Measurements from ENCODE around the gene SH3BP4. TPM values are rescaled to one million over a fixed set of nuclear protein-coding genes. Genes with fewer than 3 reads are reported as not detected.

The SH3BP4 gene
- total and polyA plus RNA-seq, 7 donors = 4.8 to 22.8 (median 14.0) TPM

GRCh38 chr2:234980451-234981187 lies 28.8 kb downstream of the SH3BP4 start:
- Histone ChIP-seq H3K27me3 (no peaks in the 10 kb centered on the region), H3K4me1 (peaks cover 0 to 59% (median 35%) of the 10 kb centered on the region in 4 donors), H3K36me3 (no peaks in the 10 kb centered on the region), H3K27ac (peak overlapping the region; percentile 50 to 79 (median 69)), H3K4me3 (no peak overlapping the region), H3K9me3 (no peaks in the 10 kb centered on the region)
- intact Hi-C loops (cut with DNase I) = no loop called here
- TF ChIP-seq CTCF (IDR thresholded peaks at IDR 0.05) (no peak), EP300 (IDR thresholded peaks at IDR 0.05) (no peak), POLR2AphosphoS5 (IDR thresholded peaks at IDR 0.05) (no peak), POLR2A (IDR thresholded peaks at IDR 0.05) (no peak)
- DNase-seq = no peak
- 26 to 52% methylated on average over 14 of the region's 14 CpGs for WGBS, 2 donors

GRCh38 chr2:234981197-234982095 lies 29.6 kb downstream of the SH3BP4 start:
- 21 to 56% methylated on average over 26 of the region's 26 CpGs for WGBS, 2 donors
- peak overlapping the region in 1 of 4 donors; percentile 2 for H3K4me3 ChIP-seq
- H3K27me3 ChIP-seq = no peaks in the 10 kb centered on the region
- H3K36me3 ChIP-seq = no peaks in the 10 kb centered on the region
- peak; percentile 85 for DNase-seq
- H3K4me1 ChIP-seq = peaks cover 0 to 54% (median 33%) of the 10 kb centered on the region in 4 donors
- no peaks in the 10 kb centered on the region for H3K9me3 ChIP-seq
- peak overlapping the region; percentile 50 to 79 (median 69) for H3K27ac ChIP-seq
- intact Hi-C loops (cut with DNase I) = no loop called here
- no peak for TF ChIP-seq EP300 (IDR thresholded peaks at IDR 0.05)
- no peak for TF ChIP-seq POLR2A (IDR thresholded peaks at IDR 0.05)
- no peak for TF ChIP-seq CTCF (IDR thresholded peaks at IDR 0.05)
- peak in 3 of 4 donors; percentile 20 to 59 (median 46) for TF ChIP-seq POLR2AphosphoS5 (IDR thresholded peaks at IDR 0.05)

GRCh38 chr2:234982096-234982834 lies 30.4 kb downstream of the SH3BP4 start:
- no peaks in the 10 kb centered on the region for H3K27me3 ChIP-seq
- TF ChIP-seq POLR2A (IDR thresholded peaks at IDR 0.05) (no peak), POLR2AphosphoS5 (IDR thresholded peaks at IDR 0.05) (no peak), CTCF (IDR thresholded peaks at IDR 0.05) (no peak), EP300 (IDR thresholded peaks at IDR 0.05) (no peak)
- H3K36me3 ChIP-seq = no peaks in the 10 kb centered on the region
- H3K9me3 ChIP-seq = no peaks in the 10 kb centered on the region
- intact Hi-C loops (cut with DNase I) = no loop called here
- no peak for DNase-seq
- no peak overlapping the region for H3K4me3 ChIP-seq
- H3K4me1 ChIP-seq = peaks cover 0 to 54% (median 33%) of the 10 kb centered on the region in 4 donors
- WGBS, 2 donors = 56 to 73% methylated on average over 17 of the region's 17 CpGs
- peak overlapping the region; percentile 50 to 79 (median 69) for H3K27ac ChIP-seq

GRCh38 chr2:234983011-234983726 lies 31.4 kb downstream of the SH3BP4 start:
- intact Hi-C loops (cut with DNase I) = no loop called here
- TF ChIP-seq CTCF (IDR thresholded peaks at IDR 0.05) (no peak), POLR2AphosphoS5 (IDR thresholded peaks at IDR 0.05) (no peak), EP300 (IDR thresholded peaks at IDR 0.05) (no peak), POLR2A (IDR thresholded peaks at IDR 0.05) (no peak)

More at GRCh38 chr2:234983011-234983726, 31.4 kb downstream of the SH3BP4 start:
- H3K4me1 ChIP-seq = peaks cover 0 to 53% (median 32%) of the 10 kb centered on the region in 4 donors
- H3K27ac ChIP-seq = peak overlapping the region in 3 of 4 donors; percentile 68 to 79 (median 70)
- no peak overlapping the region for H3K4me3 ChIP-seq
- 23 to 59% methylated on average over 11 of the region's 11 CpGs for WGBS, 2 donors
- no peaks in the 10 kb centered on the region for H3K36me3 ChIP-seq
- H3K9me3 ChIP-seq = no peaks in the 10 kb centered on the region
- H3K27me3 ChIP-seq = no peaks in the 10 kb centered on the region
- no peak for DNase-seq
